ENCODE results near the gene PGLYRP4. TPM values are rescaled to one million over a fixed set of nuclear protein-coding genes. Genes with fewer than 3 reads are reported as not detected.

The PGLYRP4 gene
- total RNA-seq, 2 experiments from 2014 or later: 0.09 TPM; not detected in 1

- Mint-ChIP-seq H3K4me3 (no peak overlapping the region), H3K27me3 (no peaks in the 10 kb centered on the region), H3K36me3 (ENCODE audit: low read depth) (no peaks in the 10 kb centered on the region), H3K4me1 (no peaks in the 10 kb centered on the region), H3K27ac (no peak overlapping the region), H3K9me3 (ENCODE audit: low read depth) (no peaks in the 10 kb centered on the region)
- ATAC-seq: no peak
- POLR2A ChIA-PET: no interaction called here
- intact Hi-C loops (cut with DNase I, micrococcal nuclease): no loop called here
- CTCF ChIA-PET: no interaction called here
- no peak for DNase-seq
Measured at GRCh38 chr1:153302308-153302707, 46.3 kb downstream of the PGLYRP4 start.

DNA sequence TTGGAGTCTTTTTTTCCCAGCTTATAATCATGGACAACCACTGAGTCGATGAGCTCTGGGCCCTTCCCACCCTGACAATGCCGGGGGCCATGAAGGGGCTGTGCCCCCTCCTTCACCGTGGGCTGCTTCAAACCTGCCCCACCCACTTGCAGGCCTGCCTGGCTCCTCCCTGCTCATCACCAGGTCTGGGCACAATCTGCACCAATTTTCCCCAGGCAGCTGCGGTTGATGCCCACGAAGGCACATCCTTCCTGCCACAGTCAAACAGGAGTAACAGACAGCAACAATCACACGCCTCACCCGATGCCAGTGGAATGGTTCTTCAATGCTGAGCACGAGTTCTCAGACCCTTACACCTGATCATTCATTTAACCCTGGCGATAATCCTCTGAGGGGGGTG, 54.8 kb downstream of the PGLYRP4 start:
- H3K9me3 Mint-ChIP-seq (ENCODE audit: low read depth): no peaks in the 10 kb centered on the region
- CTCF ChIA-PET: no interaction called here
- ATAC-seq (no peak), DNase-seq (peak; percentile 20)
- intact Hi-C loops (cut with DNase I, micrococcal nuclease): no loop called here
- H3K4me3 Mint-ChIP-seq: no peak overlapping the region
- H3K4me1 Mint-ChIP-seq: peaks cover 30% of the 10 kb centered on the region
- H3K27ac Mint-ChIP-seq: no peak overlapping the region
- no peaks in the 10 kb centered on the region for H3K36me3 Mint-ChIP-seq (ENCODE audit: low read depth)
- H3K27me3 Mint-ChIP-seq: peaks cover 3% of the 10 kb centered on the region
- POLR2A ChIA-PET: interaction anchor here (0.6 kb wide), 1 partner anchor 14 kb away, joined by 3 read pairs; no protein-coding TSS in a partner anchor

DNA sequence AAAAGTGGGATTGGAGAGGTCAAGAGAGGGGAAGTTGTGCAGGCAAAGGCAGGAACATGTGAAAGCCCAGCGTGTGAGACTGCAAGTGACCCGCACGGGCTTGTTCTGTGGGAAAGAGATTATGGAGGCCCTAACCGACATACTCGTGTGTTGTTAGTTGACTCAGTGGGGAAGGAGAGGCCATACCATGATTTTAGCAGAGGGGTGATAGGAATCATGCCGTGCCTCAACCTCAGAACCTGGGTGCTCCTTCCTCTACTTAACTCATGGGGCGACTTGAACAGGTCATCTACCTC, 55.2 kb downstream of the PGLYRP4 start:
- ATAC-seq (no peak), DNase-seq (no peak)
- H3K4me1 Mint-ChIP-seq: peaks cover 30% of the 10 kb centered on the region
- no peak overlapping the region for H3K4me3 Mint-ChIP-seq
- peaks cover 3% of the 10 kb centered on the region for H3K27me3 Mint-ChIP-seq
- no peaks in the 10 kb centered on the region for H3K9me3 Mint-ChIP-seq (ENCODE audit: low read depth)
- no peak overlapping the region for H3K27ac Mint-ChIP-seq
- POLR2A ChIA-PET: interaction anchor here (0.6 kb wide), 1 partner anchor 13 kb away, joined by 3 read pairs; no protein-coding TSS in a partner anchor
- CTCF ChIA-PET: no interaction called here
- intact Hi-C loops (cut with DNase I, micrococcal nuclease): no loop called here
- H3K36me3 Mint-ChIP-seq (ENCODE audit: low read depth): no peaks in the 10 kb centered on the region

DNA sequence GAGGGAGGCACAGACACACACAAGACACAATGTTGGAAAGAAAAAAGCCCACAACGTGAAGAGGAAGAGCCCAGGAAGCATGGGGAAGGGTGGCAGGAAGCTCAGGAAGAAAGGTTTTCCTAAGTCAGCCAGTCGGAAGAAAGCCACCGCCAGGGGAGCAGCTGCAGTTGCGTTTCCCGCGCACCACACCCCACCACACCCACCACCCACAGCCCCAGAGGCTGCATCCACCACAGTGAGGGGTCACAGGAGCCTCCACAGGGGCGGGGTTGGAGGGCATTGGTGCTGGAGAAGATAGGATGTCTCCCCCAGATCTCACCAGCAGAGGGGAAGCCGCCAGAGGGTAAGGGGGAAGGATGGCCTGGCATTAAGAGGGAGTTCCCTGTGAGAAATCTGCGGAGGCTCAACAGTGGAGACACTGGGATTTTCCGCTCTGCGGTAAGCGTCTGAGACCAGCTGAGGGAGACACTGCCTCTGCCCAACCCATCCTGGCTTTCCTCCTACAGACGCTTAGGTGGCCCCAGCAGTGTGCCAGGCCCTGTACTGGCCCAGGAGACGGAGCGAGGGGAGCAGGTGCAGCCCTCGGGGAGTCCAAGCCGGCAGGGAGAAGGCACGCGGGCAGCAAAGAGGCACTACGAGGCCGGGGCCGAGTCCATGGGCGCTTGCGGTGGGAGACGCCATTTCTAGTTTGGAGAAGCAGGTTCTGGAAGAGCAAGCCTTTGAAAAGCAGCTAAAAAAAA, 55.7 kb downstream of the PGLYRP4 start:
- ChIA-PET POLR2A (interaction anchor here (0.6 kb wide), 1 partner anchor 13 kb away, joined by 3 read pairs; no protein-coding TSS in a partner anchor), CTCF (interaction anchor here (1.2 kb wide), 1 partner anchor 10 kb away, joined by 3 read pairs; no protein-coding TSS in a partner anchor)
- H3K27me3 Mint-ChIP-seq: peaks cover 3% of the 10 kb centered on the region
- intact Hi-C loops (cut with DNase I, micrococcal nuclease): no loop called here
- no peaks in the 10 kb centered on the region for H3K9me3 Mint-ChIP-seq (ENCODE audit: low read depth)
- H3K36me3 Mint-ChIP-seq (ENCODE audit: low read depth): no peaks in the 10 kb centered on the region
- no peak for ATAC-seq
- DNase-seq: no peak
- H3K4me3 Mint-ChIP-seq: no peak overlapping the region
- no peak overlapping the region for H3K27ac Mint-ChIP-seq
- H3K4me1 Mint-ChIP-seq: peaks cover 30% of the 10 kb centered on the region

GRCh38 chr1:153292185-153292584, 56.5 kb downstream of the PGLYRP4 start:
- H3K4me3 Mint-ChIP-seq: no peak overlapping the region
- no peak for DNase-seq
- H3K27me3 Mint-ChIP-seq: peaks cover 3% of the 10 kb centered on the region
- ChIA-PET POLR2A (no interaction called here), CTCF (interaction anchor here (0.5 to 1.2 kb wide), 4 partner anchors 10 to 1103 kb away, joined by 3 to 4 read pairs (median 3); no protein-coding TSS in a partner anchor)
- intact Hi-C loops (cut with DNase I, micrococcal nuclease): no loop called here
- H3K9me3 Mint-ChIP-seq (ENCODE audit: low read depth): no peaks in the 10 kb centered on the region
- H3K4me1 Mint-ChIP-seq: peaks cover 30% of the 10 kb centered on the region
- H3K27ac Mint-ChIP-seq: no peak overlapping the region
- H3K36me3 Mint-ChIP-seq (ENCODE audit: low read depth): no peaks in the 10 kb centered on the region
- ATAC-seq: no peak

GRCh38 chr1:153291514-153291913, 57.1 kb downstream of the PGLYRP4 start:
- peaks cover 30% of the 10 kb centered on the region for H3K4me1 Mint-ChIP-seq
- no peak overlapping the region for H3K27ac Mint-ChIP-seq
- no peaks in the 10 kb centered on the region for H3K9me3 Mint-ChIP-seq (ENCODE audit: low read depth)
- intact Hi-C loops (cut with DNase I, micrococcal nuclease): no loop called here
- ATAC-seq: peak; percentile 76
- CTCF ChIA-PET: interaction anchor here (0.5 to 1.1 kb wide), 3 partner anchors 20 to 1102 kb away, joined by 3 to 4 read pairs (median 3); no protein-coding TSS in a partner anchor
- H3K36me3 Mint-ChIP-seq (ENCODE audit: low read depth): no peaks in the 10 kb centered on the region
- H3K4me3 Mint-ChIP-seq: no peak overlapping the region
- DNase-seq: peak; percentile 42
- peaks cover 3% of the 10 kb centered on the region for H3K27me3 Mint-ChIP-seq
- POLR2A ChIA-PET: no interaction called here

- H3K4me3 Mint-ChIP-seq: no peak overlapping the region
- no peaks in the 10 kb centered on the region for H3K9me3 Mint-ChIP-seq (ENCODE audit: low read depth)
- H3K27me3 Mint-ChIP-seq: peaks cover 3% of the 10 kb centered on the region
- ChIA-PET CTCF (interaction anchor here (0.5 to 1.9 kb wide), 9 partner anchors 14 to 377 kb away, joined by 3 to 5 read pairs (median 3); partner anchors contain the start of gene PGLYRP3), POLR2A (no interaction called here)
- H3K4me1 Mint-ChIP-seq: peaks cover 23% of the 10 kb centered on the region
- DNase-seq (peak; percentile 57), ATAC-seq (peak; percentile 51)
- no peaks in the 10 kb centered on the region for H3K36me3 Mint-ChIP-seq (ENCODE audit: low read depth)
- no peak overlapping the region for H3K27ac Mint-ChIP-seq
- intact Hi-C loops (cut with DNase I, micrococcal nuclease): no loop called here
Measured at GRCh38 chr1:153288634-153289275, 59.9 kb downstream of the PGLYRP4 start.

Other genes with a start within 250 kb of the PGLYRP4 start
- not detected for gene SPRR2F, start 235.3 kb downstream of the PGLYRP4 start, total RNA-seq
- gene SPRR2G, start 198.0 kb downstream of the PGLYRP4 start, total RNA-seq: not detected
- not detected for gene LELP1, start 145.4 kb downstream of the PGLYRP4 start, total RNA-seq
- gene PRR9, start 131.3 kb downstream of the PGLYRP4 start, total RNA-seq: not detected
- not detected for gene LORICRIN, start 89.2 kb downstream of the PGLYRP4 start, total RNA-seq
- gene PGLYRP3, start 35.9 kb downstream of the PGLYRP4 start, total RNA-seq: not detected
- not detected for gene S100A9, start 9.0 kb upstream of the PGLYRP4 start, total RNA-seq
- gene S100A12, start 26.8 kb upstream of the PGLYRP4 start, total RNA-seq: not detected
- gene S100A8, start 42.2 kb upstream of the PGLYRP4 start, total RNA-seq: not detected
- not detected for gene S100A7A, start 67.7 kb upstream of the PGLYRP4 start, total RNA-seq
- not detected for gene S100A7, start 111.8 kb upstream of the PGLYRP4 start, total RNA-seq
- 100 to 1,000 TPM; 219 to 349 TPM for gene S100A6, start 187.2 kb upstream of the PGLYRP4 start, total RNA-seq
- 1 to 10 TPM; 2.4 to 3.4 TPM for gene S100A5, start 192.1 kb upstream of the PGLYRP4 start, total RNA-seq
- gene S100A4, start 197.0 kb upstream of the PGLYRP4 start, total RNA-seq: 100 to 1,000 TPM in 1 of 2 experiments, 10 to 100 TPM in 1; 84.8 to 166 TPM
- gene S100A3, start 200.4 kb upstream of the PGLYRP4 start, total RNA-seq: not detected
- 1 to 10 TPM; 3.3 to 7.0 TPM for gene S100A2, start 217.0 kb upstream of the PGLYRP4 start, total RNA-seq

Measured in activated CD4-positive, alpha-beta T cell treated with anti-CD3 and anti-CD28 coated beads for 36 hours (primary cell).